ENCODE results near the gene DGKK. TPM values are rescaled to one million over a fixed set of nuclear protein-coding genes. Genes with fewer than 3 reads are reported as not detected.

DGKK gene
- polyA plus RNA-seq, 1 experiment, result not detected

DNA sequence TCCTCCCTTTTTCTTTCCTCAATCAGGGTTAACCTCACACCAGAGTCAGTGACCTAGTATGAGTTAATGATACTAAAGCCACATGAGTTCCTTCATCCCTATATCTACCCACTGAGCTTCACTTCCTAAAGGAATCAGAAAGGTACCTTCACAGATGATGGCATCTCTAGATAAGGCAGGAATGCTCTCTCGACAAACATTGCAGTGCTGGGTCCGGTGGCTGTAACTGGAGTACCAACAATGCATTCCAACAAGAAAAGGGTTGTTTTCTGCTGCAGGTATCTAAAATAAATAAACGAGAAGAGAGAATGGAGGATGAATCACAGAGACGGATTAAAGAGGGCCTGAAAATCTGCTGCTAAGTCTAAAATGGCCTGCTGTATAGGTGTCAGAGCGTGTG, 66.7 kb downstream of the DGKK start:
- no peaks in the 10 kb centered on the region for H3K36me3 ChIP-seq (ENCODE audit: control insufficient read depth, insufficient read depth, low read length)
- no peaks in the 10 kb centered on the region for H3K27me3 ChIP-seq (ENCODE audit: control insufficient read depth, insufficient read depth, low read length)
- H3K4me3 ChIP-seq (ENCODE audit: low read depth, low read length), result no peak overlapping the region
- POLR2A ChIA-PET, result no interaction called here
- CTCF ChIA-PET, result no interaction called here
- TF ChIP-seq, protein P1, sequence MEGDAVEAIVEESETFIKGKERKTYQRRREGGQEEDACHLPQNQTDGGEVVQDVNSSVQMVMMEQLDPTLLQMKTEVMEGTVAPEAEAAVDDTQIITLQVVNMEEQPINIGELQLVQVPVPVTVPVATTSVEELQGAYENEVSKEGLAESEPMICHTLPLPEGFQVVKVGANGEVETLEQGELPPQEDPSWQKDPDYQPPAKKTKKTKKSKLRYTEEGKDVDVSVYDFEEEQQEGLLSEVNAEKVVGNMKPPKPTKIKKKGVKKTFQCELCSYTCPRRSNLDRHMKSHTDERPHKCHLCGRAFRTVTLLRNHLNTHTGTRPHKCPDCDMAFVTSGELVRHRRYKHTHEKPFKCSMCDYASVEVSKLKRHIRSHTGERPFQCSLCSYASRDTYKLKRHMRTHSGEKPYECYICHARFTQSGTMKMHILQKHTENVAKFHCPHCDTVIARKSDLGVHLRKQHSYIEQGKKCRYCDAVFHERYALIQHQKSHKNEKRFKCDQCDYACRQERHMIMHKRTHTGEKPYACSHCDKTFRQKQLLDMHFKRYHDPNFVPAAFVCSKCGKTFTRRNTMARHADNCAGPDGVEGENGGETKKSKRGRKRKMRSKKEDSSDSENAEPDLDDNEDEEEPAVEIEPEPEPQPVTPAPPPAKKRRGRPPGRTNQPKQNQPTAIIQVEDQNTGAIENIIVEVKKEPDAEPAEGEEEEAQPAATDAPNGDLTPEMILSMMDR (IDR thresholded peaks at IDR 0.05; ENCODE audit: insufficient read depth, low read depth, low read length), result no peak
- no peak for DNase-seq (ENCODE audit: low read depth)

DNA sequence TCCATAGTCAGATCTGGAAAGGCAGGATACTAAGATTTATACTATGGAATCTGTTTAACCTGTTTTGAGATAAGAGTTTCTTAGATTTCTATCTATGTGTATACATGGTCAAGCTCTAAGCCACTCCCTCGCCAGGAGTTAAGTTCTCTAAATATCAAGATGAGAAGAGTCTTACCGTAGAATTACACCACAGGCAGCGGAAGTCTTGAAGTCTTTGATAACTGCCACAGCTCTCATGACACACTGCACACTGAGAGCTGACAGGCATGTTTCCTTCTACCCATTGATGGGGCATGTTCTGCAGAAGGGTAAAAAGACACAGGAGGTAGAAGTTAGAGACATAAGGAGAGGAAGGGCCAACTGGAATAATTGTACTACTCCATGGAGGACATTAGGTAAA, 67.7 kb downstream of the DGKK start:
- ChIA-PET POLR2A (no interaction called here), CTCF (no interaction called here)
- no peaks in the 10 kb centered on the region for H3K36me3 ChIP-seq (ENCODE audit: control insufficient read depth, insufficient read depth, low read length)

DNA sequence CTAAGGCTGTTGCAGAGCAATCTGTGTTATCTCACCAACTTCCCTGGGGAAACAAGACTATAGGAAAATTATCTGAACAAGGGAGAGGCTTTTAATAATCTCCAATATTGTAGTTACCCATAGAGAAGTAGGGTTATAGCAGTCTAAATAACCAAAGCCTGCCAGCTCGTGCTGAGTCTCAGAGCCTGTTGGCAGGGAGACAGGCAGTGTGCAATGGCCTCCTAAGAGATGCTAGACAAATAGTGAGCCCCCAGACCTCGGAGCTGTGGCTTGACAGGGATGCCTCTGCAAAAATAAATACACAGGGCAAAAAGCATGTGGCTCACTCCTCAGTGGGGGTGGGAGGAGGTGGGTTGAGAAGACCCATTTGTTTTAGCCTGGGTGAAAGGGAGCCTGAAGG, 76.7 kb downstream of the DGKK start:
- POLR2A ChIA-PET, result no interaction called here
- CTCF ChIA-PET, result no interaction called here
- H3K4me3 ChIP-seq (ENCODE audit: low read depth, low read length), result no peak overlapping the region
- TF ChIP-seq, protein P1 (IDR thresholded peaks at IDR 0.05; ENCODE audit: insufficient read depth, low read depth, low read length), result no peak
- H3K36me3 ChIP-seq (ENCODE audit: control insufficient read depth, insufficient read depth, low read length), result no peaks in the 10 kb centered on the region
- H3K27me3 ChIP-seq (ENCODE audit: control insufficient read depth, insufficient read depth, low read length), result no peaks in the 10 kb centered on the region
- DNase-seq (ENCODE audit: low read depth), result no peak

More for the DNA sequence above, 67.7 kb downstream of the DGKK start:
- H3K27me3 ChIP-seq (ENCODE audit: control insufficient read depth, insufficient read depth, low read length), result no peaks in the 10 kb centered on the region
- TF ChIP-seq, protein P1 (IDR thresholded peaks at IDR 0.05; ENCODE audit: insufficient read depth, low read depth, low read length), result no peak
- DNase-seq (ENCODE audit: low read depth), result no peak
- no peak overlapping the region for H3K4me3 ChIP-seq (ENCODE audit: low read depth, low read length)

DNA sequence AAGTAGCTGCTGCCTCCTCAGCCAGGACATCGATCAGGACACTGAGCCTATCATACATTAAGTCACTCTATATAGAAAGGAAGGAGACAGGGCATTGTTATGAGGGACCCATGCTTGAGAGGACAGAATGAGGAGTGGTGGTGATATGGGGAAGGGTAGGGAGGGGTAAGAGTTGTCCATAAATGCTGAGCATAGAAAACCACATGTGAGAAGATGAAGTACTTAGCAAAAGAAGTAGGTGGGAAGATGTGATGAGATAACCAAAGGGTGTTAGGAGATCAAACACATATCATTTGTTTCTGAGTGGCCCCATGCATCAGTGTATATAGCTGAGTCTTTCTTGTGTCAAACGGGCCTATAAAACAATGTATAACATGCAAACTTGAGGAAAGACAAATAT, 84.1 kb downstream of the DGKK start:
- no peaks in the 10 kb centered on the region for H3K36me3 ChIP-seq (ENCODE audit: control insufficient read depth, insufficient read depth, low read length)
- ChIA-PET CTCF (no interaction called here), POLR2A (no interaction called here)
- DNase-seq (ENCODE audit: low read depth), result no peak
- no peaks in the 10 kb centered on the region for H3K27me3 ChIP-seq (ENCODE audit: control insufficient read depth, insufficient read depth, low read length)
- TF ChIP-seq, protein P1 (IDR thresholded peaks at IDR 0.05; ENCODE audit: insufficient read depth, low read depth, low read length), result no peak
- no peak overlapping the region for H3K4me3 ChIP-seq (ENCODE audit: low read depth, low read length)

DNA sequence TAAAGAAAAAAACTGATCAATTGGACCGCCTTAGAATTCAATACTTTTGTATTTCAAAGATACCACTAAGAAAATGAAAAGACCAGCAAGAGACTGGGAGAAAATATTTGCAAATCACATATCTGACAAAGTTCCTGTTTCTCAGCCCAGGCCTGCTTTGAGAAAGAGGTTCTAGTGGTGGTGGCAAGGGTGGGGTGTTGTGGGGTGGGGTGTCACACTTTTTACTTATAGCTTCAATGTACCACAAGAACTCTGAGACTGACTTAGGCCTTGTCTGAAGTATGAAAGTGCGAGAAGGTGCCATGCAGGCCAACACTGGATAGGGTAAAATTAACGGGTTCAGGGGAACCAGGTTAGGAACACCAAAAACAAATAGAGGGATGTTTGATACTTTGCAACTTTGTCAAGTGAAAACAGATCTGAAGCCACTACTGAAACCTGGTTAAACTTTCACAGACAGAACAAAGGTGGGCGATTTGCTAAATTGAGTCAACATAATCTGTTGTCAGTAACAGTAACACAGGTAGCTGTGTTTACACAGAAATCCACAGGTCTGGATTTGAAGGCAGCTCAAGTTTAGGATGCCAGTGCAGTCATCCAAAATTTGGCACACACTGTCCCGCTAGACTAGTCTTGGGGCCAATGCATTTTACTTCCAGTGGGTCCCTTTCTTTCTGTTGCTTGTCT, 88.8 kb downstream of the DGKK start:
- no peak for DNase-seq (ENCODE audit: low read depth)
- TF ChIP-seq, protein P1 (IDR thresholded peaks at IDR 0.05; ENCODE audit: insufficient read depth, low read depth, low read length), result no peak
- ChIA-PET POLR2A (no interaction called here), CTCF (no interaction called here)
- Histone ChIP-seq H3K36me3 (ENCODE audit: control insufficient read depth, insufficient read depth, low read length) (no peaks in the 10 kb centered on the region), H3K4me3 (ENCODE audit: low read depth, low read length) (no peak overlapping the region), H3K27me3 (ENCODE audit: control insufficient read depth, insufficient read depth, low read length) (no peaks in the 10 kb centered on the region)
